NB4 (cell line): ENCODE data around the gene AOAH.

ENCODE experiments used
- DNase-seq: peaks from one replicate; pipeline ENCODE4 v3.0.0; 2010; ENCODE audit warnings: low read depth
- H3K4me3 ChIP-seq: one replicate; pipeline ENCODE4 v1.5.1; 2011; ENCODE audit warnings: mild to moderate bottlenecking, low read depth, low read length, moderate library complexity
- CTCF ChIP-seq: IDR thresholded peaks from one replicate; pipeline ENCODE4 v1.5.1; 2012; ENCODE audit warnings: low read depth, low read length
- MAX ChIP-seq: IDR thresholded peaks from 2 replicates; pipeline ENCODE4 v1.6.1; 2011; ENCODE audit warnings: low read depth, low read length
- MYC ChIP-seq: IDR thresholded peaks from 2 replicates; pipeline ENCODE4 v1.6.1; 2011; ENCODE audit warnings: low read depth, low read length
- POLR2A ChIP-seq: IDR thresholded peaks from 2 replicates; pipeline ENCODE4 v1.6.1; 2011; ENCODE audit warnings: mild to moderate bottlenecking; ENCODE audit not compliant: insufficient read length; ENCODE audit errors: extremely low read depth

Gene AOAH

GRCh38 chr7:36749282-36749960 lies 25.1 kb upstream of the AOAH start:
- peak; percentile 94 for DNase-seq
- TF ChIP-seq MAX (no peak), POLR2A (no peak), MYC (no peak; the same call in 1 of the 2 replicates), CTCF (no peak)
- H3K4me3 ChIP-seq: no peak overlapping the region

GRCh38 chr7:36748017-36748487 lies 23.8 kb upstream of the AOAH start:
- DNase-seq: peak; percentile 42
- H3K4me3 ChIP-seq: no peak overlapping the region
- TF ChIP-seq MAX (no peak), MYC (no peak), CTCF (no peak), POLR2A (no peak)

GRCh38 chr7:36747280-36748016 lies 23.2 kb upstream of the AOAH start:
- no peak overlapping the region for H3K4me3 ChIP-seq
- DNase-seq: peak; percentile 50
- TF ChIP-seq MYC (no peak), MAX (no peak), CTCF (no peak), POLR2A (no peak)

GRCh38 chr7:36746347-36746746 lies 22.1 kb upstream of the AOAH start:
- DNase-seq: peak; percentile 61
- no peak overlapping the region for H3K4me3 ChIP-seq
- TF ChIP-seq POLR2A (no peak), CTCF (no peak)

- no peak for TF ChIP-seq MYC
- no peak for TF ChIP-seq CTCF
- TF ChIP-seq POLR2A: no peak
- TF ChIP-seq MAX: no peak
- DNase-seq: peak; percentile 66
- H3K4me3 ChIP-seq: no peak overlapping the region
Observed at GRCh38 chr7:36742911-36743775, 18.8 kb upstream of the AOAH start.
